GM21423 (cell line): Measurements from ENCODE around the gene MAZ.
"Not testable (repeated sequence)": the region's sequence is repeated elsewhere in the genome, so short reads cannot be mapped to it uniquely, and the experiment has no call there.

Source experiments
- ATAC-seq: cut with Tn5 transposase; IDR thresholded peaks from one replicate; pipeline ENCODE4 v1.9.1; 2021; ENCODE audit warnings: mild to moderate bottlenecking, moderate library complexity; ENCODE audit not compliant: unreplicated experiment

Gene MAZ

DNA sequence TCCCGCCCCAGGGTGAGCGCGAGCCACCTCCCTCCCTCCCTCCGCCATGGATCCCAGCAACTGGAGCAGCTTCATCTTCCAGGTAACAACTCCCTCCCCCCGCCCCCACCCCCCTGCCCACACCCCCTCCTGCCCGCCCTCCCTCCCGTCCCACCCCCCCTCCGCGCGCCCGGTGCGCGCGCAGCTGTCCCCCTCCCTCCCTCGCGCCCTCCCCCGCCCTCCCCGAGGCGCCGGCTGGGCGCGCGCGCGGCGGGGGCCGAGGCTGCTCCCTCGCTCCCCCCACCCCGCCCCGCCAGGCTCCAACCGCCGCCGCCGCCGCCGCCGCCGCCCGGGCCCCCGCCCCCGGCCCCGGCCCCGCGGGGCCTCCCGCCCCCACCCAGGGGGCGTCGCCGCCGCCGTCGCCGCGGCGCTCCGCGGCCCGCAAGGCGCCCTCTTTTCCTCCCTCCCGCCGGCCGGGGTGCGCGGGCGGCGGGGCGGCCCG, at the start of gene MAZ:
Gene MAZ (plus strand): TSS at position 431 of the 481 bp plus-strand sequence. CDS start 173 bp downstream, outside the sequence.
- no peak for ATAC-seq

DNA sequence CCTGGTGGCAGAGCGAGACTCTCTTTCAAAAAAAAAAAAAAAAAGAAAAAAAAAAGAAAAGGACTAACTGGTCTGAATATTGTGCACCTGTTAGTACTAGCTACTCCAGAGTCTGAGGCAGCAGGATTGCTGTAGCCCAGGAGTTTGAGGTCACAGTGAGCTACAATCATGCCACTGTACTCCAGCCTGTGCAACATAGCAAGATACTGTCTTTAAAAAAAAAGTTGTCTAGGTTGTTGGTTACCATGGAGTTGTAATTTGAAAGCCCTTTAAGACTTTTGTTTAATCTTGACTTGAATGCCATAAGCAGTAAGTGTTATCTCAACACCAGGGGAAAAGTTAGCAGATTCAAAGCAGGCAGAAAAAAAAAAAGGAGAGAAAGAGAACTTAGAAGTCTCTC, 49.7 kb upstream of the MAZ start:
- no peak for ATAC-seq

DNA sequence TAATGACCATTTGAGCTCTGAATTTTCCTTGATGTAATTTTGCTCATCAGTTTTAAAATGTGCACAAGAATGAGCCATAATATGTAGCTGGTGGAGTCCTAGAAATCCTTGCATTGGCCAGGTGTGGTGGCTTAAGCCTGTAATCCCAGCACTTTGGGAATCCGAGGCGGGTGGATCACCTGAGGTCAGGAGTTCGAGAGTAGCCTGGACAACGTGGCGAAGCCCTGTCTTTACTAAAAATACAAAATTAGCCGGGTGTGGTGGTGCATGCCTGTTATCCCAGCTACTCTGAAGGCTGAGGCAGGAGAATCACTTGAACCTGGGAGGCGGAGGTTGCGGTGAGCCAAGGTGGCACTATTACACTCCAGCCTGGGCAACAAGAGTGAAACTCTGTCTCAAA, 49.2 kb upstream of the MAZ start:
- not testable (repeated sequence) for ATAC-seq

DNA sequence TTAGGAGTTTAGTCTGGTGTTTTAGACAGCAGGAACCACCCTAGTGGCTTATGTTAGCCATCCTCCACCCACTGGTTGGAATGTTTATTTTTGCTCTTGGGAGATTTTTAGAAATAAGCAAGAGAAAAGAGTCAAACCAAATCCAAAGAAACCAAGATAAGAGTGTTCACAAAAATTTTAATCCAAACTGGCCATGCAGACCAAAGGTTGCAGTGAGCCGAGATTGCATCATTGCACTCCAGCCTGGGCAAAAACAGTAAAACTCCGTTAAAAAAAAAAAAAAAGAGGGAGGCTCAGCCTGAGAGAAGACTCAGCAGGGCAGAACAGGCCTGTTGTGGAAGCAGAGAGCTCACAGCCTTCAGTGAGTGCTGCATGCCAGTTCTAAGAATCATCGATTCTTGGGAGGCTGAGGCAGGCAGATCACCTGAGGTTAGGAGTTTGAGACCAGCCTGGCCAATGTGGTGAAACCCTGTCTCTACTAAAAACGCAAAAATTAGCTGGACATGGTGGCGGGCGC, 48.3 kb upstream of the MAZ start:
- no peak for ATAC-seq

DNA sequence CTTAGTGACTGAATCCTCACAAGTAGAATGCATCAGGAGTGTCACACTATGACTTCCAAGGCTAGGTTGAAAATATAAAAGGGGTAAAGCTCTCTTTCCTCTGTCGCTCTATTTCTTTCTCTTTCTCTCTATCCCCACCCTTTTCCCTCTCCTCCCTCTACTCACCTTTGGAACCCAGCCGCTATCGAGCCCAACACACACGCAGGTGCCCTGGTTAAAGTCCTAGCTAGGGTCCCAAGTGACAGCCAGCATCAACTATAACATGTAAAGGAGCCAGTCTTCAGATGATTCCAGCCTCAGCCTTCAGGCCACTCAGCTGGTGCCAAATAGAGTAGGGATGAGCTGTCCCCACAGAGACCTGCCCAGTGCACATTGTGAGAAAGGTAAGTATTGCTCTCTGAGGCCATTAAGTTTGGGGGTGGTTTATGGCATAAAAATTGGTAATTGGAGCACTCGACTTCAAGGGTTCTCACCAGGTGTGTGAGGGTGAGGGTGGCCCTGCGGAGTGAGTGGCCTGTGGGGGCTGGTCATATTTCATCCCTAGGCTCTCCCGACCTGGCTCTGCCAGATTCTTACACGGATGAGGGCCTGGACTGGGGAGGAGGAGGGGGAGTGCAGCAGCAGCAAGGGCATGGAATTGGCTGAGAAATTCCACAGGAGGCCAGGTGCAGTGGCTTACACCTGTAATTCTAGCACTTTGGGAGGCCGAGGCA, 45.6 kb upstream of the MAZ start:
- ATAC-seq = no peak

DNA sequence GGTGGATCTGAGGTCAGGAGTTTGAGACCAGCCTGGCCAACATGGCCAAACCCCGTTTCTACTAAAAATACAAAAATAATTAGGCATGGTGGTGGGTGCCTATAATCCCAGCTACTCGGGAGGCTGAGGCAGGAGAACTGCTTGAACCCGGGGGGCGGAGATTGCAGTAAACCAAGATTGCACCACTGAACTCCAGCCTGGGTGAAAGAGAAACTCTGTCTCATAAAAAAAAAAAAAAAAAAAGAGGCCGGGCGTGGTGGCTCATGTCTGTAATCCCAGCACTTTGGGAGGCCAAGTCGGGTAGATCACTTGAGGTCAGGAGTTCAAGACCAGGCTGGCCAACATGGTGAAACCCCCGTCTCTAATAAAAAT, 45.1 kb upstream of the MAZ start:
- not testable (repeated sequence) for ATAC-seq

DNA sequence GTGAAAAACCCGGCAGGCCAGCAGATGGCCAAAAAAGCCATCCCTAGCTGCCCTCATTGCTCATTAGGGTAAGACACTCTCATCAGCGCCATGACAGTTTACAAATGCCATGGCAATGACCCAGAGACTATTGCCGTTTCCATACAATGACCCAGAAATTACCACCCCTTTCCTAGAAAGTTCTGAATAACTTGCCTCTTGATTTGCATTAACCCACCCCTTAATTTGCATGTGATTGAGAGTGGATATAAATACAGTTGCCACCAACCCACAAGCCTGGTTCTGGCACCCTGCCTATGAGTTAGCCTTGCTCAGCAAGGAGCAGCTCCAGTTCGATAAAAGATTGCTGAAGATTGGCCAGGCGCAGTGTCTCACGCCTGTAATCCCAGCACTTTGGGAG, 44.4 kb upstream of the MAZ start:
- no peak for ATAC-seq

DNA sequence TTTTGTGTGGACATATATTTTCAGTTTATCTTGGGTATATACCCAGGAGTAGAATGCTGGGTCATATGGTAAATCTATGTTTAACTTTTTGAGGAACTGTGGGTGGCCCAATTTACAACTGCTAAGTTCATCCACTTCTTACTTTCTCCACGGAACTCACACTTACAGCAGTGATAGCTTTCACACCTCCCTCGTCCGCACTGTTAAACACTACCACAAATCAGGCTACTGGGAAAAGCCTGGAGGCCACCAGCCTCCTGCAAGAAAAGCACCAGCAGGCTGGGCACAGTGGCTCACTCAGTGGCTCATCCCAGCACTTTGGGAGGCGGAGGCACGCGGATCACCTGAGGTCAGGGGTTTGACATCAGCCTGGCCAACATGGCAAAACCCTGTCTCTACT, 43.0 kb upstream of the MAZ start:
- no peak for ATAC-seq

DNA sequence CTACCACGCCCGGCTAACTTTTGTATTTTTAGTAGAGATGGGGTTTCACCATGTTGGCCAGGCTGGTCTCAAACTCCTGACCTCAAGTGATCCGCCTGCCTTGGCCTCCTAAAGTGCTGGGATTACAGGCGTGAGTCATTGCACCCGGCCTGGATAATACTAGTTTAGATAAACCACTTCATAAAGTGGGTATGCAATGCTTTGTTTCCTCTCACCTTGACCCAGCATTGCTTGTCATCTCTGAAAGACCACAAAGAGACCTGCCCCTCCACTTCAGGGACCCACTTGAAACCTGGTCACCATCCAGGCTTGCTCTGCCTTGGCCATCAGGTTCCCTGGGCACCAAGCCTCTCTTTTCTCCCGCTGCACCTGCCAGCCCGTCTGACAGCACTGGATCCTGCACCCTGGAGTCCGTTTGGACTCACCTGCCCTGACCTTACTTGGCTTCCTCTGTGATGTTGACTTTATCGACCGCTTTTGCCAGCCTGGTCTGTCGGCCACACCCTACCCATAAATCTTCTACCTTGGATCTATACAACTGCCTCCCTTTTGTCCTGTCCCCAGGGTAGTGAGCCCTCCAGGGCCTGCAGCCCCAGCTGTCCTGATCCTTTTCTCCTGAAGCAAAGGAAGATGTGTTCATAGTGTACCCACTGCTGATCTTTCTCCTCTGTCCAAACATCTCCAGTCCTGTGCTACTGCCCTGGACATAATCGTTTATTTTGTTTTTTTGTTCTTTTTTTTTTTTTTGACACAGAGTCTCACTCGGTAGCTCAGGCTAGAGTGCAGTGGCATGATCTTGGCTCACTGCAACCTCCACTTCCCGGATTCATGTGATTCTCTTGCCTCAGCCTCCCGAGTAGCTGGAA, 40.9 kb upstream of the MAZ start:
- no peak for ATAC-seq

DNA sequence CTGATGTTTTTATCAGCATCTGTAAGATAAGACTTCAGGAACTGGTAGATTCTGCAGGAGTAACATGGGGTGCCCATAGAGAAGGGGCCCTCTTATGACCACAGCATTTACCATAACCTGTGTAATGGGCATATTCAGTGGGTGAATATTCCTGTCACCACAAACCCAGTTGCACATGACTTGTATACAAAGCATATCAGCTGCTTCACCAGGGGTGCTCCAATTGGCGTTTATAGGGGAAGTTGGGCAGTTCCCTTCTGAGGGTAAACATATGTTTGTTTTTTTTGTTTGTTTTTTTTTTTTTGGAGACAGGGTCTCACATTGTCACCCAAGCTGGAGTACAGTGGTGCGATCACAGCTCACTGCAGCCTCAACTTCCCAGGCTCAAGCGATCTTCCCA, 39.8 kb upstream of the MAZ start:
- no peak for ATAC-seq

DNA sequence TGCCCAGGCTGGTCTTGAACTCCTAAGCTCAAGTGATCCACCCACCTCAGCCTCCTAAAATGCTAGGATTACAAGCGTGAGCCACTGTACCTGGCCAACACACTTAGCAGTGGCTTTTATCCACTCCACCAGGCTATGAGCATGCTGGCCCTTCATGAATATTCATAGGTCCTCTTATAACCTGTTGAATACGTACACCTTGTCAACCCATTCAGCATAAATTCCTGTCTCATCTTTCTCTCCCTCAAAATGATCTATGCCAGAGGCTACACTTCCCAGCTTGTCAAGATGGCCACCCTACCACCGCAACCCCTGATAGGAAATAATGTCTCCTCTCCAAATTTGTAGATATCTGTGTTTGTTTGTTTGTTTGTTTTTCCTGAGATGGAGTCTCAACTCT, 39.3 kb upstream of the MAZ start:
- ATAC-seq = no peak

DNA sequence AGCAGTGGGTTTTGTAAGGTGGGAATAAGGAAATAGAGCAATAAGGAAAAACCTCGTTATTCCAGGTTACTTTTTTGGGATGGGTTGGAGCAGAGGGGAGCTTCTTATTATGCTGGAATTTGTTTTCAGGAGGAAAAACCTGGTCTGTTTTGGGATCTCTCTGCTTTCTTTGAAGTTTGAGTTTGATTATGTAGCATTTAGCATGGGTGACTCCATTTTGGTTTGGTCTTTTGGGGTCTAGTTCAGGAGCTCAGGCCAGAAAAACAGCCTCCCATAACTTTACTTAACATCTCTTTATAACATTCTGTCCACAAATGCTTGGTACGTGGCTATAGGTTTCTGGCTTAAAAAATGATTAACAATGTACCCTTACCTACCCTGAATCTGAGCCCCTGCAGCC, 36.8 kb upstream of the MAZ start:
- ATAC-seq = no peak

DNA sequence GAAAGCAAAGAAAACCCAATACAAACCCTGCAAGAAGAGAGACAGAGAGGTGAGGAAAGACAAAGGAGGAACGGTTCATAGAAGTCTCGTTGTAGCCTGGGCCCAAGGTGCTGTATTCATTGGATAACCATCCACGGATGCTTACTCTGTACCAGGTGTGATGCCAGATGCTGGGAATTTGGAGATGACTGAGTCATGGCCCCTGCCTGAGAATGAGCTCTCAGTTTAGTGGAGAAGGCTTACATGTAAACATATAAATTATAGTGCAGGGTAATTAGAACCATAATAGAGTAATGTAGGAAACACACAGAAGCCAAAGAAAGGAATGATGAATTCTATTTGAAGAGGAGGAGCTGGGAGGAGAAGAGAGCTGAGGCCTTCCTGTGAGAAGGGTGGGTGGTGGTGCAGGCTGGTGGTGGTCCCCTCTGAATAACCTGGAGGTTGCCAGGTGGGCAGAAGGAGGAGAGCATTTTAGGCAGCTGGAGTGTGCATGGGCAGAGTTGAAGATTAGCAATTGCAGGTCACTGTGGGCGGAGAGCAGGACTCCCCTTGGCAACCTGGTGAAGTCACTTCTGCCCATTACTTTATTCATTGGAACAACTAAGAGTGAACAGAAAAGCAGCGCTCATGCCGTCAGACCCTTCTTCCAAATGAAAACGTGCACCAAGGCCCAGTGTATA, 35.9 kb upstream of the MAZ start:
- ATAC-seq = no peak

DNA sequence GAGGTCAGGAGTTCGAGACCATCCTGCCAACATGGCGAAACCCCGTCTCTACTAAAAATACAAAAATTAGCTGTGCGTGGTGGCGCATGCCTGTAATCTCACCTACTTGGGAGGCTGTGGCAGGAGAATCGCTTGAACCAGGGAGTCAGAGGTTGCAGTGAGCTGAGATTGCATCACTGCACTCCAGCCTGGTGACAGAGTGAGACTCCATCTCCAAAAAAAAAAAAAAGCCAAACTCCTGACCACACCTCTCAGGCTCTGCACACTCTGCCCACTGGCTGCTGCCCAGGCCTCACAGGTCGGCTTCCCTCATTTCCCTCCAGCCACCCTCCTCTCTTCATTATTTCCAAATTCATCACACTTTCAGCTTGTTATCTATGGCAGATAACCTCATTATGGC, 34.0 kb upstream of the MAZ start:
- ATAC-seq = not testable (repeated sequence)

DNA sequence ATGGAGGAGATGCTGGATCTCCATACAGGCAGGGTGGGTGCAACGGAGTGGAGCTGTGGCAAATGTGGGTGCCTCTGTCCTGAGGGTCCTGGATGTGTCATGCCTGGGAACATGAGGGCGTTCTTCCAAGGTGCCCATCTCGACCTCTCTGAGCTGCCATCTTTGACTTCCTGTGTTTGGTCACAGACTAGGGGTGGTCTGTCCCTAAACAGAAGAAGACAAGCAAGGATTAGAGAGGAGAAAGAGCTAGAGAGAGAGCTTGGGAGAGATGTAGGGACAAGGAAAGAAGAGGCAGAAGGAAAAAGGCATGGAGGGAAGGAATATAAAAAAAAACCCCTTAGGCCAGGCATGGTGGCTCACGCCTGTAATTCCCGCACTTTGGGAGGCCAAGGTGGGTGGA, 31.6 kb upstream of the MAZ start:
- no peak for ATAC-seq

DNA sequence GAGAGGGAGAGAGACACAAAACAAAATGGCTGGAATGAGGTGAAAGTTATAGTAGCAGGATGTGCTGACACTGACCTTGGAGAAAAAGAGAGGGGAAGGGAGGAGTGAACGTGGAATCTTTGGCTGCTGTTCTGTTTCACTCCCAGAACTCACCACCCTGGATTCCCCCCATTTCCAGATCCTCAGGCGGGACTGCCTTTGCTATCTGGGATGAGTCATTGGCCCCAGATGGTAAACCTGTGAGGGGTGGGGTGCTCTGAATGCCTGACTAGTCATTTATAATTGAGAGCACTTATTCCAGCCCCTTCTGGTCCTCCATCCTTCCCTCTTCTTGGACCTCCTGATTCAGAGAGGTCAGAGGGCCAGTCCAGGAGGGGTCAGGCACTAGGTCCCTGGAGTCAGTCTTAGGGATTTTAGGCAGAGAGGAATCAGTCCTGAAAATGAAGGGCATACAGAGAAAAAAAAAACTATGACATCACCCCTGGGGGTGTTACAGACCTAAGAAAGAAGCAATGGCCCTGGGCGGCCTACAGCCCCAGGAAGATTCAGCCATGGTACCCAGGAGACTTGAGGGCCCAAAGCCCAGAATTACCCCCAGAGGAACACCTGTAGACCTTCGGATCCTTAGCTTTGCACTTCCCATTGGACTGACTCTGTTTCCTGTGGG, 30.5 kb upstream of the MAZ start:
- no peak for ATAC-seq

DNA sequence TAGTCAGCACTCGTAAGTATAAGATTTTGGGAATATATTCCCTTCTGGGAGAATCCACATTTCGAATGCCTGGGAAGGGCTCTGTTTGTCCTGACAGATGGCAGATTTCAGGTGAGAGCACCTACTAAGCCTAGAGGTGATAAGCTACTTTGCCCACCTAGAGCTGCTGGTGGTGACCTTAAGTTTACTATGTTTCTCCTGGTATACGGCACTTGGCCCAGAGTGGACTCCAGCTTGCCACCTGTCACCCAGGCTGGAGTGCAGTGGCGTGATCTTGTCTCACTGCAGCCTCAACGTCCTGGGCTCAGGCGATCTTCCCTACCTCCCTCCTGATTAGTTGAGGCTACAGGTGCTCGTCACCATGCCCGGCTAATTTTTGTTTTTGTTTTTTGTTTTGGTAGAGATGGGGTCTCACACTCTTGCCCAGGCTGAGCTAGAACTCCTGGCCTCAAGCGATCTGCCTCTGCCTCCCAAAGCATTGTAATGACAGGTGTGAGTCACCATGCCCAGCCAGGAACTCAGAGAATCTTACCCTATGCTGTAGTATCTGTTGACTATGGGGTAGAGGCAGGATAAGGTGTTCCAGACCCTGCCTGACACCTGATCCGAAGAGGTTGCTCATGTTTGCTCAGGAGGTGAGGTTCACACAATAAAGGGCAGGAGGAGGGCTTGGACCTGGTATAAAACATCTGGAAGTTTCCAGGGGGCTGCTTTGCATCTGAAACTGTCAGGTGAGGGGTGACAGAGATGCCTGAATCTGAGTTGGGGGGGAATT, 28.6 kb upstream of the MAZ start, which contains the start of gene ZG16:
Gene ZG16 (plus strand): TSS at position 681 of the 775 bp plus-strand sequence. CDS start 1,011 bp downstream, outside the sequence.
- no peak for ATAC-seq

DNA sequence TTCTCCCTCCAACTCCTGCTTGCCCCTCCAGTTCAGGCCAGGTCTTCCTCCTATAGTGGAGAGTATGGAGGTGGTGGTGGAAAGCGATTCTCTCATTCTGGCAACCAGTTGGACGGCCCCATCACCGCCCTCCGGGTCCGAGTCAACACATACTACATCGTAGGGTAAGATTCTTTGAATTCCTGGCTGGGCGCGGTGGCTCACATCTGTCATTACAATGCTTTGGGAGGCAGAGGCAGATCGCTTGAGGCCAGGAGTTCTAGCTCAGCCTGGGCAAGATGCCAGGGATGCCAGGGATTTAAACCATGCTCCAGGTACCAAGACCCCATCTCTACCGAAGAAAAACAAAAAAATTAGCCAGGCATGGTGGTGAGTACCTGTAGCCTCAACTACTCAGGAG, 26.9 kb upstream of the MAZ start:
- no peak for ATAC-seq

DNA sequence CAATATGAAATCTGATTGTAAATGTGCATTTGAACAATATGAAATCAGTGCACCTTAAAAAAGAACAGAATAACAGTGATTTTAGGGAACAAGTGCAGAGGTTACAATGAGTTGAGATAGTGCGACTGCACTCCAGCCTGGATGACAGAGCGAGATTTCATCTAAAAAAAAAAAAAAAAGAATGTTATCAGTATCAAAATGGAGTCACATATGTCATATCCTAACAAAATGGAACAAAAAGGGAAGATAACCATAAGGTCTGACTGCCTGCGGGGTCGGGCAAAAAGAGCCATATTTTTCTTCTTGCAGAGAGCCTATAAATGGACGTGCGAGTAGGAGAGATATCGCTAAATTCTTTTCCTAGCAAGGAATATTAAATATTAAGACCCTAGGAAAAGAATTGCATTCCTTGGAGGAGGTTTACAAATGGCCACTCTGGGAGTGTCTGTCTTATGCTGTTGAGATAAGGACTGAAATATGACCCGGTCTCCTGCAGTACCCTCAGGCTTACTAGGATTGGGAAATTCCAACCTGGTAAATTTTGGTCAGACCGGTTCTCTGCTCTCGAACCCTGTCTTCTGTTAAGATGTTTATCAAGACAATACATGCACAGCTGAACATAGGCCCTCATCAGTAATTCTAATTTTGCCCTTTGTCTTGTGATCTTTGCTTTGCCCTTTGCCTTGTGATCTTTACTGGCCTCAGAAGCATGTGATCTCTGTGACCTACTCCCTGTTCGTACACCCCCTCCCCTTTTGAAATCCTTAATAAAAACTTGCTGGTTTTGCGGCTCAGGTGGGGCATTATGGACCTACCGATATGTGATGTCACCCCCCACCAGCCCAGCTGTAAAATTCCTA, 23.0 kb upstream of the MAZ start:
- ATAC-seq = not testable (repeated sequence)
